GM06990 (cell line): ENCODE measurements around the gene RALGAPA2.

Experiments used
- DNase-seq: peaks from one replicate; pipeline ENCODE4 v3.0.0-alpha.2; 2011; ENCODE audit not compliant: insufficient read length; ENCODE audit errors: extremely low read depth
- H3K27me3 ChIP-seq: replicated peaks from 2 replicates; pipeline ENCODE4 v1.6.0; 2011; ENCODE audit warnings: low read length; ENCODE audit not compliant: control insufficient read depth, insufficient read depth
- H3K36me3 ChIP-seq: 2 replicates; pipeline ENCODE4 v1.5.1; 2011; ENCODE audit warnings: low read length; ENCODE audit not compliant: control insufficient read depth, insufficient read depth
- H3K4me3 ChIP-seq: replicated peaks from 2 replicates; pipeline ENCODE4 v1.5.1; 2011; ENCODE audit warnings: low read depth, mild to moderate bottlenecking, control low read depth, low read length
- TF ChIP-seq, protein P1 (sequence below): IDR thresholded peaks from 2 replicates; pipeline ENCODE4 v1.5.1; 2011; ENCODE audit warnings: low read length, control low read depth, mild to moderate bottlenecking, inconsistent platforms; ENCODE audit not compliant: insufficient read depth, poor library complexity, severe bottlenecking

RALGAPA2 gene

DNA sequence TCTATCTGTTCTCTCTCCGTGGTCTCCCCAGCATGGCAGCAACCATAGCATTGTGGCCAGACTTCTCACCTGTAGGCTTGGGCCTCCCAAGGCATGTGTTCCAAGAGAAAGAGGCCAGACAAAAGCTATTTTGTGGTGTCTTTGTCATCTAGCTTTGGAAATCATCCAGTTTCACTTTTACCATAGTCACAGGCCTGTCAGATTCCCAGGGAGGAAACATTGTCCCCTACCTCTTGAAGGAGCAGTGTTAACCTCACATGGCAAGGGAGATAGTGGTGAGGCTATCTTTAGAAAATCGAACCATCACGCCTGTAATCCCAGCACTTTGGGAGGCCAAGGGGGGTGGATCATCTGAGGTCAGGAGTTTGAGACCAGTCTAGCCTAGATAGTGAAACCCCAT, 42.3 kb upstream of the RALGAPA2 start:
- H3K27me3 ChIP-seq = no peaks in the 10 kb centered on the region
- TF ChIP-seq, protein P1, sequence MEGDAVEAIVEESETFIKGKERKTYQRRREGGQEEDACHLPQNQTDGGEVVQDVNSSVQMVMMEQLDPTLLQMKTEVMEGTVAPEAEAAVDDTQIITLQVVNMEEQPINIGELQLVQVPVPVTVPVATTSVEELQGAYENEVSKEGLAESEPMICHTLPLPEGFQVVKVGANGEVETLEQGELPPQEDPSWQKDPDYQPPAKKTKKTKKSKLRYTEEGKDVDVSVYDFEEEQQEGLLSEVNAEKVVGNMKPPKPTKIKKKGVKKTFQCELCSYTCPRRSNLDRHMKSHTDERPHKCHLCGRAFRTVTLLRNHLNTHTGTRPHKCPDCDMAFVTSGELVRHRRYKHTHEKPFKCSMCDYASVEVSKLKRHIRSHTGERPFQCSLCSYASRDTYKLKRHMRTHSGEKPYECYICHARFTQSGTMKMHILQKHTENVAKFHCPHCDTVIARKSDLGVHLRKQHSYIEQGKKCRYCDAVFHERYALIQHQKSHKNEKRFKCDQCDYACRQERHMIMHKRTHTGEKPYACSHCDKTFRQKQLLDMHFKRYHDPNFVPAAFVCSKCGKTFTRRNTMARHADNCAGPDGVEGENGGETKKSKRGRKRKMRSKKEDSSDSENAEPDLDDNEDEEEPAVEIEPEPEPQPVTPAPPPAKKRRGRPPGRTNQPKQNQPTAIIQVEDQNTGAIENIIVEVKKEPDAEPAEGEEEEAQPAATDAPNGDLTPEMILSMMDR = no peak
- no peak for DNase-seq

DNA sequence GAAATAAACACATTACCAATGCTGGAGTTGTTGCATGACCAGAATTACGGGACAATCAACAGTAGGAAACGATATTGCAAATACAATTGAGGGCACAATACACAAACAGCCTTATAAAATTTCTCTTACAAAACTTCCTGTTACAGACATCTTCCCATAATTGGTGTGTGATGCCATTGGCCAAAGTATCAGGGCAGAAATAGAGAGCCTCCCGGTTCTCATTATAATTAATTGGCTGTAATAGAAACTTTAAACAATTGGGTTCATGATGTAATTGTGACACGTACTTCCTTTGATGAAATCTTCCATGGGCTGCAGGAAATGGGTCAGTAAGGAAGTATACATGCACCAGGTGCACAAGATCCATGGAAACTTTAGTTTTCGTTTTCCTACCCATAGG, 40.3 kb upstream of the RALGAPA2 start:
- no peaks in the 10 kb centered on the region for H3K36me3 ChIP-seq
- H3K27me3 ChIP-seq = no peaks in the 10 kb centered on the region
- TF ChIP-seq, protein P1 = no peak
- DNase-seq = no peak
- no peak overlapping the region for H3K4me3 ChIP-seq

More for the DNA sequence above, 42.3 kb upstream of the RALGAPA2 start:
- no peaks in the 10 kb centered on the region for H3K36me3 ChIP-seq
- no peak overlapping the region for H3K4me3 ChIP-seq

DNA sequence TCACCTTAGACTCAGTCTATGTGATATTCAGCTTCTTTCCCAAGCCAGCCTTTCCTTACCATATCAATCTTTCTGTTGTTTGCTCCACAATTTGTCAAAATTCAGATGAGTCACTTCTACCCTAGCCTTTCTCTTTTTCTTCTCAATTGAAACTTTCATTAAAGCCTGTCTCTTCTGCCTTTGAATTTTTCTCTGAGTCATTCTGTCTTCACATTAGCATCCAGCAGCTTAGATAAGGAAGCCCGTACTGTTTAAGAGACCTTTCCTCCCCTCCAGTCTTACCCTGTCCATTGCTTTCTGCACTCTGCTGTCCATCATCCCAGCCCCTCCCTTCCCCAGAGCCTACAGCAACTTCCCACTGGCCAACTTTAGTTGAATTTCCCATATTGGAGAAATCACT, 34.9 kb upstream of the RALGAPA2 start:
- Histone ChIP-seq H3K4me3 (no peak overlapping the region), H3K27me3 (no peaks in the 10 kb centered on the region; the same call in 1 of the 2 replicates), H3K36me3 (no peaks in the 10 kb centered on the region)
- TF ChIP-seq, protein P1 = no peak
- DNase-seq = no peak

DNA sequence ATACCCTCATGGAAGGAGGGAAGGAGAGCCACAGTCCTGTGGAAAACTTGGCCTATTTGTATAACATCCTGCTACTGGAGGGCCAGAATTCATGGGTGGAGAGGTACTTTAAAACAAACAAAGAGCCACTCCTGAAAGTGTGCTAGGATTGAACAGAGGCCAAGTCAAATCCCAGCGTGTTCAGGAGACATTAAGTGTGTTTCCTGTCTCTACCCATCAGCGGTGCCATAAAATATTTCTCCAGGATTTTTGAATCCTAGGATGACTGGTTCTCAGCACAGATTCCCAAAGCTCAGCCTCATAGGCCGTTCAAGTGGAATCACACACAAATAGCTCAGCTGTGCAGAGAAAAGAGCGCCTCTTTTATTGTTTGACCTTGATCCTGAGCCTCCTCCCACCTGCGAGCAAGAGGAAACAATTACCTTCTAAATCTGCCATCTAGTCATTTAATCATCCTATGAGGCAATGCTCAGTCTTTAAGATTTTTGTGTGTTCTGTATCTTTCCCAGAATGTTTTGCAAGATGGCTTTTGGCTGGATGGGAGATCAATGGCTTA, 31.8 kb upstream of the RALGAPA2 start:
- Histone ChIP-seq H3K27me3 (no peaks in the 10 kb centered on the region; the same call in none of the 2 replicates), H3K36me3 (no peaks in the 10 kb centered on the region), H3K4me3 (no peak overlapping the region)
- no peak for DNase-seq
- TF ChIP-seq, protein P1 = no peak

DNA sequence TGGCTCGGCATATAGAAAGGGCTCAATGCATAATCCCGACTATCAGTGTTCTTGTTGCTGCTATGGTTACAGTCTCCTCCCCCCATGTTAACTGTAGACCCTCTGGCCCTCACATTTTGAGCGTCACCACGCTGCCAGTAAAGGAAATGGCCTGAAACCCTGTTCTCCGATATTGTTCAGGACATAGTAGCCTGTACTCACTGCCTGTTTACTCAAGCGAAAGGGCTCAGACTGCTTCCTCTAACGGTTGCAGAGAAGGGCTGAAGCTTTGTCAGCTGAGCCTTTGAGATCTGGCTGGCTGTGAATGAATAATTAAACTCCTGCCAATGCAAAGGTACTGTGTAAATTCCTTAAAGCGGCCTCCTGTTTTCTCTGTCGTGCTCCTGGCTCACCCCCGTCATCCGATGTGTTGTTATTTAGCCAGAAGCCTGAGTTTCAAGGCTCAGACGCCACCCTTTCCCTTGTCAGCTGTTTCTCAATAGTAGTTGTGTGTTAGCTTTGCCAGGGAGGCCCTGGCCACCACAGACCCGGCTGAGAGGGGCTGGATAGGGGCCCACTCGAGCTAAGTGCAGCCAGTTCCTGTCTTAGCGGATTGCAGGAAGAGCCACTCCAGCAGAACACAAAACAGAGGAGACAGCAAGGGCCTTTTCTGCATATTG, 31.2 kb upstream of the RALGAPA2 start:
- DNase-seq = no peak
- no peaks in the 10 kb centered on the region for H3K36me3 ChIP-seq
- no peak overlapping the region for H3K4me3 ChIP-seq
- TF ChIP-seq, protein P1 = no peak
- H3K27me3 ChIP-seq = no peaks in the 10 kb centered on the region; the same call in none of the 2 replicates
